AG09319 (cell line): ENCODE measurements around the gene PRRG2.
A peak's percentile ranks its signal among the peaks of the same experiment; 100 is the strongest.

ENCODE experiments used
- DNase-seq: peaks from one replicate; pipeline ENCODE4 v3.0.0-alpha.2; 2010; ENCODE audit warnings: low read depth; ENCODE audit errors: extremely low read depth
- TF ChIP-seq, protein P1 (sequence below): IDR thresholded peaks from 2 replicates; pipeline ENCODE4 v1.5.1; 2011; ENCODE audit warnings: low read depth, mild to moderate bottlenecking, inconsistent platforms, low read length, moderate library complexity

The PRRG2 gene

DNA sequence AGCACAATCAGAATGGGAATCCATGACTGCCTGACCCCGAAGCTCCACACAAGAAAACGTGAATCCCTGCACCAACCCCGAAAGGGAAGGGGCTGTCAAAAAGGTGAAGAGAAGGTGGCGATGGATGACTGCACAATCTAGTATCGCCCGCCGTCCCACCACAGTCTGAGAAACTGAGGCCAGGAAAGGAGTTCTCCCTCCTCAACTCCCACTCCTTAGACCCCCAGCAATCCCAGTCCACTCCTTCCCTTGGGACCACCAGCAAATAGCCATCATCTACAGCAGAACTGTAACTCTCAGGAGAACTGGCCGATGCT lies 1.2 kb upstream of the PRRG2 start:
- no peak for DNase-seq
- TF ChIP-seq, protein P1, sequence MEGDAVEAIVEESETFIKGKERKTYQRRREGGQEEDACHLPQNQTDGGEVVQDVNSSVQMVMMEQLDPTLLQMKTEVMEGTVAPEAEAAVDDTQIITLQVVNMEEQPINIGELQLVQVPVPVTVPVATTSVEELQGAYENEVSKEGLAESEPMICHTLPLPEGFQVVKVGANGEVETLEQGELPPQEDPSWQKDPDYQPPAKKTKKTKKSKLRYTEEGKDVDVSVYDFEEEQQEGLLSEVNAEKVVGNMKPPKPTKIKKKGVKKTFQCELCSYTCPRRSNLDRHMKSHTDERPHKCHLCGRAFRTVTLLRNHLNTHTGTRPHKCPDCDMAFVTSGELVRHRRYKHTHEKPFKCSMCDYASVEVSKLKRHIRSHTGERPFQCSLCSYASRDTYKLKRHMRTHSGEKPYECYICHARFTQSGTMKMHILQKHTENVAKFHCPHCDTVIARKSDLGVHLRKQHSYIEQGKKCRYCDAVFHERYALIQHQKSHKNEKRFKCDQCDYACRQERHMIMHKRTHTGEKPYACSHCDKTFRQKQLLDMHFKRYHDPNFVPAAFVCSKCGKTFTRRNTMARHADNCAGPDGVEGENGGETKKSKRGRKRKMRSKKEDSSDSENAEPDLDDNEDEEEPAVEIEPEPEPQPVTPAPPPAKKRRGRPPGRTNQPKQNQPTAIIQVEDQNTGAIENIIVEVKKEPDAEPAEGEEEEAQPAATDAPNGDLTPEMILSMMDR: no peak

DNA sequence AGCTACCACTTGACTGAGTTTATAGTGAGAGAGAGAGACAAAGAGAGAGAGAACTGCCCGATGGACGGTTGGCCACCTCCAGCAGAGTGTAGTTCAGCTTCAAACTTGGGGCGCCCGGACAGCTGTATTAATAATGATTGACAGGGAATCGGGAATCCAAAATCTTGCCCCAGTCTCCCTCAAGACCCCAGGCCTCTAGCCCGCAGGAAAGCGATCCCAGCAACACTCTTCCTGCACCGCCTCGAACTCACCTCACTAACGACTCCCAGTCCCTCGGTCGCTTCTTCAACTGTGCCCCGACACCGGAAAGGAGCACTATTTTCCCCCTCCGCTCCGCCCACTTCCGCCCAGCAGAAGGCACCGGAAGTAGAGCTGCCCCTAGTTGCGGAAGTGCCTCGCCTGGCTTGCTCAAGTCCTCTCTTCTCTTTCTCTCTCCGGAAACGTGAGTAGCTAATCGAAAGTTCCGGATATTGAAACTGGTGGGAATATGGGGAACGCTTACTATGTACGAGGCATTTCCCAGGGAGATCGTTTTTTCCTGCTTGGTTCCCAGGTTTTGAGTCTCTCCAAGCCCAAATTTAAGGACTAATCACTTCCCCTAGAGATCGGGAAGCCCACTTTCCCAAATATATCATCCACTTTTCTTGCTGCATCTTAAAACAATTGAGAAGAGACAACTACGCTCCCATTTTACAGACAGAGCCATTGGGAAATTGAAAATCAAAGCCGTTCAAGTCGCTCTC lies 681 bp upstream of the PRRG2 start, which contains the start of gene NOSIP:
TSS of gene NOSIP (minus strand) at position 293 of the 743 bp plus-strand sequence. CDS start 19,865 bp downstream, outside the sequence.
- peak; percentile 92 for DNase-seq
- TF ChIP-seq, protein P1: no peak

DNA sequence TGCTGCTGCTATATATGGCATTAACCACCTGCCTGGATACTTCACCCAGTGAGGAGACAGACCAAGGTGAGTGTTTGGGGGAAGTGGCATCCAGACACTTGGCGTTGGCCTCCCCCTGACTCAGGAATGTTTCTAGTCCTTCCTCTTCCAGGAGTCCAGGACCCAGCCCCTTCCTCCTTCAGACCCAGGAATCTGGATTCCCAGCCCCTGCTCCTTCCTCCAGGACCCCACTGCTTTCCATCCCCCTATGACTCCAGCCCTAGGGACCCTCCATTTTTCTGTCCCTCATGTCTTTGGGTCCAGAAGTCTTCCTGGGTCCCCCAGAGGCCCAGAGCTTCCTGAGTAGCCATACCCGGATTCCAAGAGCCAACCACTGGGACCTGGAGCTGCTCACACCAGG lies 2.1 kb downstream of the PRRG2 start:
- DNase-seq: no peak
- TF ChIP-seq, protein P1: no peak

DNA sequence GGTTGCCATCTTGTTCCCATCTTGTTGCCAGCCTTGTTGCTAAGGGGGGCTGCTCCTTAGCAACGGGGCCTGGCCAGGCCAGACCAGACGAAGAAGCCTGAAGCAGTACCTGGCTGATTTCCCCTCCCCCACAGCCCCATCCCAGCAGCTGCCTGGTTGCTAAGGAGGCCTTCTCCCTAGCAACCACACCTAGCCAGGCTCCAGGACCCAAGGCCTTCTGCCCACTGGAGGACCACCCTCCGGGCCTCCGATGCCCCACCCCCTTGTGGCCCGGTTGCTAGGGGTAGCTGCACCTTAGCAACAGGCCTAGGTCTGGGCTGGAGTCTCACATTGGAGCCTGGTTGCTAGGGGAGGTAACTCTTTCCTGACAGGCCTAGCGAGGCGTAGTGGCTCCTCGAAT lies 3.9 kb downstream of the PRRG2 start:
- TF ChIP-seq, protein P1: no peak
- no peak for DNase-seq

DNA sequence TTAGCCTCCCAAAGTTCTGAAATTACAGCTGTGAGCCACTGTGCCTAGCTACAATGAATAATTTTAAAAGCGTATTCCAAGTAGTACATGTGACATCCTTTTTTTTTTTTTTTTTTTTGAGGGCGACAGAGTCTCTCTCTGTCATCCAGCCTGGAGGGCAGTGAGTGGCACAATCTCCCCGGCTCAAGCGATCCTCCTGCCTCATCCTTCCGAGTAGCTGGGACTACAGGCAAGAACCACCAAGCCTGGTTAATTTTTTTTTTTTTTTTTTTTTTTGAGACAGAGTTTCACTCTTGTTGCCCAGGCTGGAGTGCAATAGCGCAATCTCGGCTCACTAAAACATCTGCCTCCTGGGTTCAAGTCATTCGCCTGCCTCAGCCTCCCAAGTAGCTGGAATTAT lies 6.1 kb downstream of the PRRG2 start:
- TF ChIP-seq, protein P1: no peak
- no peak for DNase-seq

DNA sequence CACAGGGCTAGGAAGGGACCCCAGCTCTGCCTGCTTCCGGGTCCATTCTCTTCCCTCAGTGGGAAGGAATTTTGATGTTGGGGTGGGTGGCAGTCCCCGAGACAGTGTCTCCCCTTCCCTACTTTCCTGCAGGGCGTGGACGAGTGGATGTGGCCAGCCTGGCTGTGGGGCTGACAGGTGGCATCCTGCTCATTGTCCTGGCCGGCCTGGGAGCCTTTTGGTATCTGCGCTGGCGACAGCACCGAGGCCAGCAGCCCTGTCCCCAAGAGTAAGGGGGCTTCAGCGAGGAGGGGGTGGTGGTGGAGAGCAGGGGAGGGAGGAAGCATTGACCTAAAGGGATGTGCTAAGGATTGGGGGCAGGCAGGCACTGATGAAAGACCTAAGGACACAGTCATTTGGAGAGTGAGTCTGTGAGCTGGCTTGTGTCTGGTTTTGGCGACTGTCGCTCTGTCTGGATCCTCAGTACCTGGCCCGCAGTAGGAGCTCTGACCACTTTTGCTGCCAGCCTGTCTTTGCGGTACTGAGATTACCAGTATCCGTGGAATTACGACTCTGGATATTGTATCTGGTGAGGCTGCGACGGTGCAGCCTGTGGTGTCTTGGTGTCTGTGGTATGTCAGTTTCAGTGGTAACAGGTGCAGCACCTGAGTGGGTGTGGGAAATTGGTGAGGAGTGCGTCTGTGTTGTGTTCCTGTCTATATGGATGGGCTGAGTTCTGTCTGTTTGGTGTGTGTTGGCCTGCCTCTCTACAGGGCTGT lies 7.4 kb downstream of the PRRG2 start:
- TF ChIP-seq, protein P1: no peak
- no peak for DNase-seq

DNA sequence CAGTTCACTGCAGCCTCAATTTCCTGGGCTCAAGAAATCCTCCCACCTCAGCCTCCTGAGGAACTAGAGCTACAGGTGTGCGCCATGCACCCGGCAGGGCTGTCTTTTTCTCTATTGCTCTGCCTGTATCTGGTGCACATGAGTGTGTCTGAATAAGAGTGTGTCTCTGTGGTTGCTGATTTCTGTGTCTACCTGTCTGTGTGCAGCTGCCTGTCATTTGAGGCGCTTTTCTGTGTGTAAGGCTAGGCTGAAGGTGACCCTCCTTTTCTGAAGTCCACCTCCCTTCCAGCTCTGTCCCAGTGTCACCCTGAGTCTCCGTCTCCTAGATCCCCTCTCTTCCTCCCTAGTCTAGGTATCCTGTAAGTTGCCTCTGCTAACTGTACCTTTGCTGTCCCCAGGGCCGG lies 8.4 kb downstream of the PRRG2 start:
- TF ChIP-seq, protein P1: no peak
- DNase-seq: no peak
